Activated T-cell treated with anti-CD3 and anti-CD28 coated beads for 48 hours (primary cell): ENCODE results near the gene SHC3.
"Not testable (repeated sequence)": the region's sequence is repeated elsewhere in the genome, so short reads cannot be mapped to it uniquely, and the experiment has no call there.

ENCODE experiments used
- DNase-seq: peaks from one replicate; pipeline ENCODE4 v3.0.0-alpha.2; 2020; ENCODE audit warnings: low read depth

Gene SHC3, protein sequence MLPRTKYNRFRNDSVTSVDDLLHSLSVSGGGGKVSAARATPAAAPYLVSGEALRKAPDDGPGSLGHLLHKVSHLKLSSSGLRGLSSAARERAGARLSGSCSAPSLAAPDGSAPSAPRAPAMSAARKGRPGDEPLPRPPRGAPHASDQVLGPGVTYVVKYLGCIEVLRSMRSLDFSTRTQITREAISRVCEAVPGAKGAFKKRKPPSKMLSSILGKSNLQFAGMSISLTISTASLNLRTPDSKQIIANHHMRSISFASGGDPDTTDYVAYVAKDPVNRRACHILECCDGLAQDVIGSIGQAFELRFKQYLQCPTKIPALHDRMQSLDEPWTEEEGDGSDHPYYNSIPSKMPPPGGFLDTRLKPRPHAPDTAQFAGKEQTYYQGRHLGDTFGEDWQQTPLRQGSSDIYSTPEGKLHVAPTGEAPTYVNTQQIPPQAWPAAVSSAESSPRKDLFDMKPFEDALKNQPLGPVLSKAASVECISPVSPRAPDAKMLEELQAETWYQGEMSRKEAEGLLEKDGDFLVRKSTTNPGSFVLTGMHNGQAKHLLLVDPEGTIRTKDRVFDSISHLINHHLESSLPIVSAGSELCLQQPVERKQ

DNA sequence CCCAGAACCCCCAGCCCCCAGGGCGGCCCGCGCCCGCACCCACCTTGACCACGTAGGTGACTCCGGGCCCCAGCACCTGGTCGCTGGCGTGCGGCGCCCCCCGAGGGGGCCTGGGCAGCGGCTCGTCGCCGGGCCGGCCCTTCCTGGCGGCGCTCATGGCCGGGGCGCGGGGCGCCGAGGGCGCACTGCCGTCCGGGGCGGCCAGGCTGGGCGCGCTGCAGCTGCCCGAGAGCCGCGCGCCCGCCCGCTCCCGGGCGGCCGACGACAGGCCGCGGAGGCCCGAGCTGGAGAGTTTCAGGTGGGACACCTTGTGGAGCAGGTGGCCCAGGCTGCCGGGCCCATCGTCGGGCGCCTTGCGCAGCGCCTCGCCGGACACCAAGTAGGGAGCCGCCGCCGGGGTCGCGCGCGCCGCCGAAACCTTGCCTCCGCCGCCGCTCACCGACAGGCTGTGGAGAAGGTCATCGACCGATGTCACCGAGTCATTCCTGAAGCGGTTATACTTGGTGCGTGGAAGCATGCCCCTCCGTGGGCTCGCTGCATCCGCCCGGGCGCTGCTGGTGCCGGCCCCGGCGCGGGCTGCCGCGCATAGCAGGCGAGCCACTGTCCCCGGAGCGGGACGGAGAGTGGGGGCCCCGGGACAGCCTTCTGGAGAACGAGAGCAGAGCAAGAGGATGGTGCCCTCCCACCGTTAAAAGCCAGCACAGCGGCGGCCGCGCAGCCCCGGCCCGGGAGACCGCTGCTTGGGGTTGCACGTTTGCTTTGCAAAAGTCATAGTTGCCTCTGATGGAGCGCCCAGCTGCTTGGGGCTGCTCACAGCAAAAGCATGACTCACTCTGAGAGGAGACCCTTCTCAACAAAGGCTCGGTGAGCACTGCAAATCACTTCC lies at the start of gene SHC3:
Gene SHC3, minus strand, starts transcription at position 875 of the 886 bp plus-strand sequence. Its CDS starts 358 bp downstream, at position 517.
- DNase-seq, result no peak

DNA sequence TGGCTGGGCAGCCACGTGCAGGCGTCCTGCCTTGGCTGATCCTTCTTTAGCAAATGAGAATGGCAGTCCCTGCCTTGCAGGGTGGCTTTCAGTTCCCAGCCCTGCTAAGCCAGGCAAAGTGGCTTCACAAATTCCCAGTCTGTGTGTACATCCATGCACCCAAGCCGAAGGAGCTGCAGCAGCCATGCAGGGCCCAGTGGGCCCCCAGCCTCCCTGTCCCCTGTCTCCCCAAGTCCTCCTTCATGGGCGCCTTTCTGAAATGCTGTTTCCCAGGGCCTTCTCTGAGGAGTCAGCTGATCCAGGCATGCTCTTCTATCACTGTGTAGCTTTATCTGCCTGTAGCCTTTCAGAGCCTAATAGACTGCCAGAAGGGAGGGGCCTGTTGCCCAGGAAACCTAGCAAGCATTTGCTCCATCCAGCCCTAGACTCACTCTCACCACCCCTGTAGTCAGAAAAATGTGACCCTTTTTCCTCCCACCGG lies 47.4 kb upstream of the SHC3 start:
- no peak for DNase-seq

DNA sequence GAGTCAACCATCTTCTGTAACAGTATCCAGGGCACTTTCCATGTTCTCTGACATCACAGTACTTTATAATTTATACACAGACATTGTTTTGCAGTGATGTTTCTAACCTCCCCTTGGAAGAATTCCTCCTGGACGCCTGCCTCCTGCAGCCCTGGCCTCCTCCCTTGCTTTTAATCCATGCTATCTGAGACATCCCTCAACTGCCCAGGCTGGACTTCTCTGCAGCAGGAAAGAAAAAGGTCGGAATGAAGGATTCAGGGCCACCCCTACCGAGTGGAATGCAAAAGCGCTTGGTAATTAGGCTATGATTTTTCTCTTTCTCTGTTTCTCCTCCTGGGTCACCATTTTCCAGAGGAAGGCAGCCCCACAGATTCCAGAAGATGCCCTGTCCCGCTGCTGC lies 47.0 kb upstream of the SHC3 start:
- DNase-seq, result no peak

DNA sequence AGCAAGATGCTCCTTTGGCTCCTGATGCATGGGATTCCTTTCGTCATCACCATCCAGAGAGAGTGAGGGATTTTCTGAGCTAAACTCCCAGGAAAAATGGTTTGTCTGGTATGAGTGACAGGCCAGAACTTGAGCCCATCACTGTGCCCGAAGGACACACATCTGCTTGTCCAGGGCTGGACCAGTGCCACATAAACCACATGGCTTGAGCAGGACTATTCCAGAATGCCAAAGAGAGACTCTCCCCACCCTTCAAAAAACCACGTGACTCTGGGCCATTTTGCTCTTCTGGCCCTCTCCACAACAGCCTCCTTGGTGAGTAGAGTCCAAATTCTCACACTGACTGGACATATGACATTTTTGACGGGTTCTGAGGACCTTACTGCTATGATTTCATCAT lies 46.4 kb upstream of the SHC3 start:
- DNase-seq, result no peak

DNA sequence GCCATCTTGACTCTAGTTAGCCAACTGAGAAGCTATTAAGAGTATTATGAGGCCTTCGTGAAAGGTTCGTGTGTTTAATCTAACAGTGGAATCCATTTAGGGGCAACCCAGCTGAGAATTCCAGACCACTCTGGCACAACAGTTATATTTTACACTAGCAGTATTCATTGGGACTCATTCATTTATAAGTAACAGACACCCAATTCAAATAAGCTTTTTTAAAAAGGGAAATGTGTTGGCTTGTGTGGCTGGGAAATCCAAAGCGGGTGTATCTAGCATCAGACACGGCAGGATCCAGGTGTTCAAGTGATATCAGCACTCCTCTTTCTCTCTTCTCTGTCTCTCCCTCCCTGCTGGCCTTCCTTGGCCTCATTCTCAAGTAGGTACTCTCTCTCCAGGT lies 46.0 kb upstream of the SHC3 start:
- no peak for DNase-seq

DNA sequence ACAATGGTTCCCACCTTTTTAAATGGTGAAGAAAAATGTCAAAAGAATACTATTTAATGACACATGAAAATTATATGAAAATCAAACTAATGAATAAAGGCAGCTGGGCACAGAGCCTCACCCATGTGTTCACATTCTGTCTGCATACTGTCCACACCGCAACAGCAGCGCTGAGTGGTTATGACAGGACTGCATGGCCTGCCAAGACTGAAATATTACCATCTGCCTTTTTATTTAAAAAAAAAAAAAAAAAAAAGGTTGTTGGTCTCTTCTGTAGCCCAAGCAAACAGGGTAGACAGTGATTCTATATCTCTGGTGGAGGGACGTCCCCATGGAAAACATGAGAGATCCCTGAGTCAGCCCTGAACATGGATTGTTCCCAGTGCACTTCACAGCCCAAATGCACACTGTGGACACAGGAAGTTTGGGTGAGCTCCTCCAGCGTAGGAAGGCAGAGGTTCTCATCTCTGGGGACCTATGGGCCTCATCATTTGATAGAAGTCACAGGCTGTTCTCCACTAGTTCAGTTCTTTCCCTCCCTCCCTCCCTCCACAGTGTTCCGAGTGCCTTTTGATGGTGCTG lies 44.9 kb upstream of the SHC3 start:
- DNase-seq, result no peak

- no peak for DNase-seq
These were observed 41.0 kb upstream of the SHC3 start for GRCh38 chr9:89219637-89220036.

GRCh38 chr9:89218040-89218928 lies 39.7 kb upstream of the SHC3 start:
- no peak for DNase-seq

DNA sequence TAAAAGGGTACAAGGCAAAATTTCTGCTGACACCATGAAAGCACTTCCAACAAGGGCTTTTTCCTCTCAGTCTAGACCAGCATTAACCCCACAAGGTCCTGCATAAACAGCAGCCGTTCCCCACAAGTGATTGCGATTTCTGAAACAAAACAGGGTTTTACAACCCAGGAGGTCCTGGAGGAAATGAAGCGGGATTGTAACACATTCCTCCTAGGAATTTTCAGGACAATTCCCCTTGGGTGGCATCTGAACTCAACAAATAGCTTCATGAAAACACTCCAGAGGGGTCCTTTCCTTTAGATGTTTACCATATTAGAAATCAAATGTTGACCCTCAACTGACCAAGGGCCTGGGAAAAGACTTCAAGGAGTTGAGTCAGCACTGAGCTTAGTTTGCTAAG lies 36.7 kb upstream of the SHC3 start:
- no peak for DNase-seq

DNA sequence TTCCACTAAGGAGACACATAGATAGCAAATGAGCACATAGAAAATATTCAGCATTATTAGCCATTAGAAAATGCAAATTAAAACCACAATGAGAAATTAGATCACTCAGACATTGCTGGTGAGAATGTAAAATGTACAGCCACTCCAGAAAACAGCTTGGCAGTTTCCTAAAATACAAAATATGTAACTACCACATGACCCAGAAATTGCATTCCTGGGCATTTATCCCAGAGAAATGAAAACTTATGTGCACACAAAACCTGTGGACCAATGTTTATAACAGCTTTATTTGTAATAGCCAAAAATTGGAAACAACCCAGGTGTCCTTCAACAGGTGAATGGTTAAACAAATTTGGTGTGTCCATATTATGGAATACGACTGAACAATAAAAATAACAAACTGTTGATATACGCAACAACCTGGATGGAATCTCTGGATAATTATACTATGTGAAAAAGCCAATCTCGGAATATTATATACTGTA lies 34.8 kb upstream of the SHC3 start:
- DNase-seq, result no peak

DNA sequence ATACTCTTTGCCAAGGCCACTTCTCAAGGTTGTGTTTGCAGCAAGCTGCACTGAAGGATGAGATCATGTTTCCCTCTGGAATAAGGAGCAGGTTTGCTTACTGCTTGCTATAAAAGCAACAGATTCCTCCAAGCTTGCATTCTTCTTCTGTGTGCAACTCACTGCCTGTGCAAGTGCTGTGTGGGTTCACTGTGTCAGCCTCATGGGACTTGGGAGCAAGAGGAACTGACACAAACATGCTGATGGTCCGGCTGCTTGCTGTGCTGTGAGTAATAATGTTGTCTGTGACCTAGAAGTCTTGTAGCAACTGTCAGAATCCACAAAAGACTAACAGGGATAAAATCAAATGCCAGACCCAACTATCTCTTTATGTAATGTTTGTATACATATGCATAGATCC lies 33.6 kb upstream of the SHC3 start:
- DNase-seq, result no peak

DNA sequence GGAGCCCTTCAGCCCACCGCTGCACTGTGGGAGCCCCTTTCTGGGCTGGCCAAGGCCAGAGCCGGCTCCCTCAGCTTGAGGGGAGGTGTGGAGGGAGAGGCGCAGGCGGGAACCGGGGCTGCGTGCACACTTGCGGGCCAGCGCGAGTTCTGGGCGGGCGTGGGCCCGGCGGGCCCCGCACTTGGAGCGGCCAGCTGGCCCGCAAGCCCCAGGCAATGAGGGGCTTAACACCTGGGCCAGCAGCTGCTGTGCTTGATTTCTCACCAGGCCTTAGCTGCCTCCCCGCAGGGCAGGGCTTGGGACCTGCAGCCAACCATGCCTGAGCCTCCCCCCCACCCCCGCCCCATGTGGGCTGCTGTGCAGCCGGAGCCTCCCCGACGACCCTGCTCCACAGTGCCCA lies 30.7 kb upstream of the SHC3 start:
- not testable (repeated sequence) for DNase-seq

DNA sequence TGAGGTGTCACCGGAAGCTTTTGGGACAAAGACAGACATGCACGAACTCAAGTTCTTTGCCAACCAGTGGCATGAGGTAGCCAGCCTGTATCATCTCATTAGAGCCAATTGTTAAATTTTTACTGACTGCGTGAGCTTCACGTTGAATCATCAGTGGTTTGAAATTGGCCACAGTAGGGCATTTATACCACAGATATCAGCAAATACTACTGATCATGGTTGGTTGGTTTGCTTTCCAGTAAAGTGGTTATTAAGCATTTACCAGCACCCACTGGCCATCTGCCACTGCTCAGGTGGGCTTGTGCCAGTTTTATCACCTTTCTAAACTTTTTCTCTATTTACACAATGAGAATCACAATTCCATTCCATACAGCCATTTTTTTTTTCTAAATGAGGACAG lies 28.4 kb upstream of the SHC3 start:
- DNase-seq, result no peak

DNA sequence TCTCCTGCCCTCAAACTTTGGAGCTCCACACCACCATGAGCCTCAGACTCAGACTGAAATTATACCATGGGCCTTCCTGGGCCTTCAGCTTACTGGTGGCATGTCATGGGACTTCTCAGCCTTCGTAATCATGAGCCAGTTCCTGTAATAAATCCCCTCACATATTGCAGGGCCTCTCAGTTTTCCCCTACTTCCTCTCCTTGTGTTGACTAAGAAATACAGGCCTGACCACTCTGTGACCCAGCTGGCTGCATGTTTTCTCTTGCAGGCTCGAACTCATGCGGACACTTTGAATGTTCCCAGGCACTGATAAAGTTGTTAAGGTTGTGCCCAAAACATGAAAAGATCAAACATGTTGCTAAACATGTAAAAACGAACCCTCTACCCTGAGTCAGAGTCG lies 26.2 kb upstream of the SHC3 start:
- no peak for DNase-seq

DNA sequence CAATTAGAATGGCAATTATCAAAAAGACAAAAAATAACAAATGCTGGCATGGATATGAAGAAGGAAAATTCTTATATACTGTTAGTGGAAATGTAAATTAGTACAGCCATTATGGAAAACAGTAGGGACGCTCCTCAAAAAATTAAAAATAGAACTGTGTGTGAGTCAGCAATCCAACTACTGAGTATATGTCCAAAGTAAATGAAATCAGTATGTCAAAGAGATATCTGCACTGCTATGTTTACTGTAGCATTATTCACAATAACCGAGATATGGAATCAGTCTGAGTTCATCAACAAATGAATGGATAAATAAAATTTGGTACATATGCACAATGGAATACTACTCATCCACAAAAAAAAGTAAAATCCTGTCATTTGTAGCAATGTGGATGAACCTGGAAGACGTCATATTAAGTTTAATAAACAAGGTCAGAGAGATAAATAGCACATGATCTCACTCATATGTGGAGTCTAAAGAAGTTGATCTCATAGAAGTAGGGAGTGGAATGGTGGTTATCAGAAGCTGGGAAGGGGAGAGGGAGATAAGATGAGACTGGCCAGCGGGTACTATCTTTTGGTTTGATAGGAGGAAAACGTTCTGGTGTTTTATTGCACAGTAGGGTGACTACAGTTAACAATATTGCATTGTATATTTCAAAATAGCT lies 16.6 kb upstream of the SHC3 start:
- DNase-seq, result no peak

GRCh38 chr9:89194421-89195130 lies 16.0 kb upstream of the SHC3 start:
- DNase-seq, result no peak

GRCh38 chr9:89191004-89191403 lies 12.4 kb upstream of the SHC3 start:
- DNase-seq, result no peak

GRCh38 chr9:89189215-89189614 lies 10.6 kb upstream of the SHC3 start:
- no peak for DNase-seq

- no peak for DNase-seq
These were observed 9.3 kb upstream of the SHC3 start for GRCh38 chr9:89187950-89188349.

- DNase-seq, result no peak
These were observed 8.9 kb upstream of the SHC3 start for GRCh38 chr9:89187541-89187940.
